HG03575 (cell line): ENCODE results near the gene GGN.
"Not testable (repeated sequence)": the region's sequence is repeated elsewhere in the genome, so short reads cannot be mapped to it uniquely, and the experiment has no call there.

ENCODE experiments used
- ATAC-seq: cut with Tn5 transposase; IDR thresholded peaks from one replicate; pipeline ENCODE4 v1.9.1; 2021; ENCODE audit not compliant: unreplicated experiment, insufficient number of reproducible peaks, low FRiP score; ENCODE audit errors: extremely low read depth

Gene GGN

DNA sequence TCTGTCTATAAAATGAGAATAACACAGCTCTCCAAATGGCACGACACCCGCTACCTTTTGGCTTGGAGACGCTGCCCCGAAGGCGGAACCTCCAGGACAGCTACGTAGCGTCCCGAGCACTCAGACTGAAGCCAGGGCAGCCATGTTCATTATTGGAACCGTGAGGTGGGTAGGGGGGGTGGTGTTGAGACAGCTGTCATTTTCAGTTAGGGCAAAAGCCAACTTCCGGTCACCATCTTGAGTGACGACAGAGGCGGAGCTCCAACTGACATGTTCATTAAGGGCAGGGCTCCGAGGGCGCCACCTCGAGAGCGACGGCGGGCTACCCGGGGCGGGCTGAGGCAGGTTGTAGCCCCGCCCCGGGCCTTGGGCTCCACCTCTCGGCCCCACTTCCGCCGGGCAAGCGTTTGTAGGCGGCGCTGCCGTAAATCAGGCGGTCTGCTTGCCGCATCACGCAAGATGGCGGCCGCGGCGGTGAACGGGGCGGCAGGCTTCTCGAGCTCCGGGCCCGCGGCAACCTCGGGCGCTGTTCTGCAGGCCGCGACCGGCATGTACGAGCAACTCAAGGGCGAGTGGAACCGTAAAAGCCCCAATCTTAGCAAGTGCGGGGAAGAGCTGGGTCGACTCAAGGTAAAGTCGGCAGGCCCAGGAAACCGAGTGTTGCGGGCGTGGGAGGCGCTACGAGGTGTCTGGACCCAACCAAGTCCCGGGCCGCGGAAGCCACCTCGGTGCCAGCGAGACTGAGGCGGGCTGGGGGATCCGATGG is 13.3 kb downstream of the GGN start, which contains the start of gene PSMD8:
TSS of gene PSMD8 (plus strand) at position 240 of the 766 bp plus-strand sequence. CDS start at position 271, 31 bp downstream.
- peak; percentile 40 for ATAC-seq

DNA sequence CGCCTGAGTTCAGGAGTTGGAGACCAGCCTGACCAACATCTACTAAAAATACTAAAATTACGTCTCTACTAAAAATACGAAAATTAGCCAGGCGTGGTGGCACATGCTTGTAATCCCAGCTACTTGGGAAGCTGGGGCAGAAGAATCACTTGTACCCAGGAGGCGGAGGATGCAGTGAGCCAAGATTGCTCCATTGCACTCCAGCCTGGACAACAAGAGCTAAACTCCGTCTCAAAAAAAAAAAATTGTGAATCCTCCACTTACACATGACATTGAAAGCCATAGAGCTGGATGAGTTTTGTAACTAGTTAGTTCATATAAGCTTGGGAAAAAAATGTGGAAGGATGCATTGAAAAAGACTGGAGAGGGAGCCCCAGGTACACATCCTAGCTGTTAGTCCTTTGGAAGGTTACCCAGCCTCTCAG is 13.9 kb downstream of the GGN start:
- ATAC-seq, result no peak

DNA sequence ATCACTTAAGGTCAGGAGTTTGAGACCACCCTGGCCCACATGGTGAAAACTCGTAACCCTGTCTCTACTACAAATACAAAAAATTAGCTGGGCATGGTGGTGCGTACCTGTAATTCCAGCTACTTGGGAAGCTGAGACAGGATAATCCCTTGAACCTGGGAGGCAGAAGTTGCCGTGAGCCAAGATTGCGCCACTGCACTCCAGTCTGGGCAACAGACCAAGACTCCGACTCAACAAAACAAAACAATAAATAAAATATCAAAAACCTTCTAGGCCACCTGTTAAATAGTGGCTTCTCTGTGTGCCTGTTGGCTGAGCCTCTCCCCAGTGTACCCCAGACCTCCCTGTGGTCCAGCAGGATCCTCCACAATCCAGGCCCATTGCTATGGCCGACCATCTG is 16.8 kb downstream of the GGN start:
- ATAC-seq, result no peak

DNA sequence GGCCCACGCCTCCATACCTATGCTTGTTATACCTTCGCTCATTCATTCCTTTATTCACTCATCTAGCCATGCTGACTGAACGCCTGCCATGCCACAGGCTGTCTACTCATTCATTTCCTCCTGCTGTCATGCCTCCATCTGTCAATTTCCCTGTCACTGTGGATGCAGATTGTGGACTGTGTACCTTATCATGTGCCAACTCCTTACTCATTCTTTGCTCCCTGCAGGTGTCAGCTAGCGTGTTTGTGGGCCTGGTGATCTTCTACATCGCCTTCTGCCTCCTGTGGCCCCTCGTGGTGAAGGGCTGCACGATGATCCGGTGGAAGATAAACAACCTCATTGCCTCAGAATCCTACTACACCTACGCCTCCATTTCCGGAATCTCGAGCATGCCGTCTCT is 17.5 kb downstream of the GGN start:
- no peak for ATAC-seq

DNA sequence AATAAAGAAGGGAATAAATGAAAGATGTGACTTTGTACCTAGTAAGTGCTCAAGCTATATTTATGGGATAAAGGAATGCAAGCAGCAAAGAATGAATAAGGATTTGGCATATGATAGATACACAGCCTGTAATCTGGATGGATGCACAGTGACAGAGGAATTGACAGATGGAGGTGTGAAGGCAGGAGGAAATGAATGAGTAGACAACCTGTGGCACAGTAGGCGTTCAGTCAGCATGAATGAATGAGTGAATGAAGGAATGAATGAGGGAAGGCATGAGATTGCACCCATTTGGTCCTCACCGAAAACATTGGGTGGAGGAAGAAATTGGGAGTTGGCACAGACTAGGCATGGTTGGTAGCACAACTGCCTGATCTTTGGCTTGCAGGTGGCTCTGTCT is 18.2 kb downstream of the GGN start:
- no peak for ATAC-seq

DNA sequence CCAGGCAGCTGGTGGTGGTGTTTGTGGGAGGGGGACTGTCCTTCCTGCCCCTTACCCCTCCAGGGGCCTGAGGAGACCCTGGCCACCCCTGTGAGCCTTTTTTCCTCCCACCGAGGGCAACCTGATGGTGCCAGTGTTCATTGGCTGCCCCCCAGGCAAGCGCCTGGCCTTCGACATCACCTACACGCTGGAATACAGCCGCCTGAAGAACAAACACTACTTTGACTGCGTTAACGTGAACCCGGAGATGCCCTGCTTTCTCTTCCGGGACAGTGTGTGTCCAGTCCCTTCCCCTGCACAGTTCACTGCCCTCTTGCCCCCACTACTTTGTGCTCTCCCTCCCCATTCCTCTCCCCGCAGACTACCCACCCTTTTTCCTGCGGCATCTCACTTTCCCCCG is 20.8 kb downstream of the GGN start:
- ATAC-seq, result no peak

DNA sequence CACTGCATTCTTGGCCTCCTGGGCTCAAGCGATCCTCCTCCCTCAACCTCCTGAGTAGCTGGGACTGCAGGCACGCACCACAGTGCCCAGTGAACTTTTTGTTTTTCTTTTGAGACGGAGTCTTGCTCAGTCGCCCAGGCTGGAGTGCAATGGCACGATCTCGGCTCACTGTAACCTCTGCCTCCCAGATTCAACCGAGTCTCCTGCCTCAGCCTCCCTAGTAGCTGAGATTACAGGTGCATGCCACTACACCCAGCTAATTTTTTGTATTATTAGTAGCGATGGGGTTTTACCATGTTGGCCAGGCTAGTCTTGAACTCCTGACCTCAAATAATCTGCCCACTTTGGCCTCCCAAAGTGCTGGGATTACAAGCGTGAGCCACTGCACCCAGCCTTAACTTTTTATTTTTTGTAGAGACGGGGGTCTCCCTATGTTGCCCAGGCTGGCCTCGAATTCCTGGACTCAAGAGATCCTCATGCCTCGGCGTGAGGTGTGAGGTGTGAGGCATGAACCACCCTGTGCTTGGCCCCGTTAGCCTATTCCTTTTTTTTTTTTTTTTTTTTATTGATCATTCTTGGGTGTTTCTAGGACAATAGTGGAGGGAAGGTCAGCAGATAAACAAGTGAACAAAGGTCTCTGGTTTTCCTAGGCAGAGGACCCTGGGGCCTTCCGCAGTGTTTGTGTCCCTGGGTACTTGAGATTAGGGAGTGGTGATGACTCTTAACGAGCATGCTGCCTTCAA is 24.7 kb downstream of the GGN start:
- not testable (repeated sequence) for ATAC-seq

DNA sequence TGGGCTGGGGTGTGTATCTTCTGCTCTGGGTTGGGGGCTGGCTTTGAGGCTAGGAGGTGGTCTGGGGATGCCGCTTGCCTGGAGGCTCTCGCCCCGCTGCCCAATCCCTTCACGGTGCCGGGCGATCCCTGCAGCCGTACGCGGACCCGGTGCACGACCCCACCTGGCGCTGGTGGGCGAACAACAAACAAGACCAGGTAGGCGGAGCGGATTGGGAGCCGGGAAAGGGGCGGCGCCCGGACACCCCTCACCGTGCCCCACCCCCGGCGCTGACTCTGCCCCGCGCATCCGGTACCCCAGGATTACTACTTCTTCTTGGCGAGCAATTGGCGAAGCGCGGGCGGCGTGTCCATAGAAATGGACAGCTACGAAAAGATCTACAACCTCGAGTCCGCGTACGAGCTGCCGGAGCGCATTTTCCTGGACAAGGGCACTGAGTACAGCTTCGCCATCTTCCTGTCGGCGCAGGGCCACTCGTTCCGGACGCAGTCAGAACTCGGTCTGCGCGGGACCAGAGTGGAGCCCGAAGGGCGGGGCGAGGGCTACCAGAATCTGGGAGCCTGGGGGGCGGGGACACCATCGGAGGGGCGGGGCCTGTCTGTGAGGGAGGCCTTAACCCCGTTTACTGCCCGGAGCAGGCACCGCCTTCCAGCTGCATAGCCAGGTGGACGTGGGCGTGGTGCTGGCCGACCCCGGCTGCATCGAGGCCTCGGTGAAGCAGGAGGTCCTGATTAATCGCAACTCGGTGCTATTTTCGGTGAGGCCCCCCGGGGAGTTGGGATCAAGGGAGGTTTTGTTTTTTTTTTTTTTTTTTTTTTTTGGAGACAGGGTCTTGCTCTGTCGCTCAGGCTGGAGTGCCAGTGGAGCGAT is 25.5 kb downstream of the GGN start:
- no peak for ATAC-seq

DNA sequence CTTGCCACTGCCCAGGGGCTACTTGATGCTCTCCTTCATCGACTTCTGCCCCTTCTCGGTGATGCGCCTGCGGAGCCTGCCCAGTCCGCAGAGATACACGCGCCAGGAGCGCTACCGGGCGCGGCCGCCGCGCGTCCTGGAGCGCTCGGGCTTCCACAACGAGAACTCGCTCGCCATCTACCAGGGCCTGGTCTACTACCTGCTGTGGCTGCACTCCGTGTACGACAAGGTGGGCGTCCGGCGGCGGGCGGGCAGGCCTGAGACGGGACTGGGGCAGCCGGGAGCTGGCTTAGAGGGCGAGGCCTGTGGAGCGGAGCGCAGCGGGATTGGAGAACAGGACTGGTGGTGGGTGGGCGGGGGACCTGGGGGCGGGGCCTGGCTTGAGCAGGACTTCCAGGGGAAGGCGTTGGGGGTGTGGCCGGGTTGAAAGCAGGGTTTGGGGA is 26.2 kb downstream of the GGN start:
- no peak for ATAC-seq

DNA sequence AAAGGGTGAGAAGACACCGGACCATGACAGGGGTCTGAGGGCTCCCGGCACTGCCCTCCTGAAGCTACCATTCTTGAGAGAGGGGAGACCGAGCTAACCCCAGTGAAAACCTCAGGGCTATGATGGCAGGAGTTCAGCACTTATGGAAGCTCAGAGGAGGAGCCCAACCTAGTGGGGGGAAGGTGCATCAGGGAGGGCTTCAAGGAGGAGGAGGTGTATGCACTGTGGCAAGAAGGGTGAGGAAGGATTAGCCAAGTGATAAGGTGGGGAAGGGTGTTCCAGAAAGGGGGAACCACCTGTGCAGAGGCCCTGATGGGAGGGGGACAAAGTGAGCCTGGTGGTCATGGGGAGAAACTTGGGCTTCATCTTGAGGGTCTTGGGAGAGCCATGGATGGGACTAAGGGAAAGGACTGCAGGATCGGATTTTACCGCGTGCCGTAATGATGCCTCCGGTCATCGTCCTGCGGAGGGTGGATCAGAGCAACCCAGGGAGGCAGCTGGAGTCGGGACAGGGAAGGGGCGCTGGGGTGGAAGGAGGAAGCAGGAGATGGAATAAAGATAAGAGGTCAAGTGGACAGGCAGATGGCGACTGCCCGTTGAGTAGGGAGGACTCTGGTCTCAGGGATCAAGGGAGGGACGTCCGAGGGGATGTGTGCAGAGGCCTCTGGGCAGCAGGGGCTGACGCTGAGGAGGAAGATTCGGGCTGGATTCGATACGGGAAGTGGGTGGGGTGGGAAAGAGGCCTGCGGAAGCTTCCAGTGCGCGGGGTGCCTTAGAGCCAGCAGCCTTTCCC is 26.8 kb downstream of the GGN start:
- ATAC-seq, result no peak

DNA sequence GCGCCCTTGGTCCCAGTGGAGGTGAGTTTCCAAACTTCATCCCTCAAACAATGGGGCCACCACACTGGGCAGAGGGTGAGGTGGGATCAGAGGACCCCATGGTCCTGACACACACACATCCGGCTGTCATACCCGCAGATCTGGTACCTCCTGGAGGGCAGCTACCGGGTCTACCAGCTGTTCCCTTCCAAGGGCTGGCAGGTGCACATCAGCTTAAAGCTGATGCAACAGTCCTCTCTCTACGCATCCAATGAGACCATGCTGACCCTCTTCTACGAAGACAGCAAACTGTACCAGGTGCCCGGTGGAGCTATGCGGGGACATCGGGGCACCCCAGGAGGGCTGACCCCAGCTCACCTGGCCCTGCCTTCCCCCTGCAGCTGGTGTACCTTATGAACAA is 27.5 kb downstream of the GGN start:
- ATAC-seq, result no peak

DNA sequence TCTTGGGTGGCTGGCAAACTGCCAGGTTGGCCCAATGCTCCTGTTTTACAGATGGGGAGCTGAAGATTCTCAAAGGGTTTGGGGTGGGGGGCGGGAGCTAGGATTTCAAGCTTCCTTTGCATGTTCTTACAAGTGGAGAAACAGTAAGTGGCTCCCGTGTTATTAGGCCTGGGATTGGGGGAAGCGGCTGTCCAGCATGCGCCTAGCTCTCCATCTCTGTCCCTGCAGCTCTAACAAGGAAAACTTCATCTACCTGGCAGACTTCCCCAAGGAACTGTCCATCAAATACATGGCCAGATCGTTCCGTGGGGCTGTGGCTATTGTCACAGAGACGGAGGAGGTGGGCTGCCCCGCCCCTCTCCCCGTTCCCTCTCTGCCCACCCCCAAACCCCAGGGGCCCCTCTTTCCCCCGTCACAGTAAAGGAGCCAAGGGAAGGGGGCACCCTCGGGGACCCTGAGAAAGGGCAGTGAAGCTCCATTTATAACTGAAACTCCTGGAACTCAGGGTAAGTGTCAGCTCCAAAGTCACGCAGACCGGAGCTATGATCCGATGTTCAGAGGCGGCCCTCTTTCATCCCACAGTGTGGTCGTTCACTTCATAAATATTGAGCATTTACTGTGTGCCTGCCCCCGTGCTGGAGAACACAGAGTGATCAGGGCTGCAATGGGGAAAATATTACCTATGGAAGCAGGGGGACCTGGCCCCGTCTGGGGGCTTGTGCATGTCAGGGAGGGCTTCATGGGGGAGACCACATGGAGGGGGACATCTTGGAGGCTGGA is 28.4 kb downstream of the GGN start:
- no peak for ATAC-seq

DNA sequence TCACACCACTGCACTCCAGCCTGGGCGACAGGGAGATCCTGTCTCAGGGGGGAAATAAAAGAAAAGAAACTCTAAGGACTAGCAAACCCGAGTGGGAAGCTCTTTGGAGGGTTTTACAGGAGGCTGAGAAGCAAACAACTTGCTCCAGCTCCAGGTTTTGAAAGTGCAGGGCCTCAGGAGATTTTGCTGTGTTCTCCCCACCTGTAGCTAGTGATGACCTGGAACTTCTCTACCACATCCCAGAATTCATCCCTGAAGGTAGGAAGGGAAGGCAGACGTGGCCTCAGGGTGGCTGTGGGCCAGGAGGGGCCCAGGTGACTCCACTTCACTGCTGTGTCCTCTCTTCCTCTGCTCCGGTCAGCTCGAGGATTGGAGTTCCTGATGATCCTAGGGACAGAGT is 29.8 kb downstream of the GGN start:
- no peak for ATAC-seq

DNA sequence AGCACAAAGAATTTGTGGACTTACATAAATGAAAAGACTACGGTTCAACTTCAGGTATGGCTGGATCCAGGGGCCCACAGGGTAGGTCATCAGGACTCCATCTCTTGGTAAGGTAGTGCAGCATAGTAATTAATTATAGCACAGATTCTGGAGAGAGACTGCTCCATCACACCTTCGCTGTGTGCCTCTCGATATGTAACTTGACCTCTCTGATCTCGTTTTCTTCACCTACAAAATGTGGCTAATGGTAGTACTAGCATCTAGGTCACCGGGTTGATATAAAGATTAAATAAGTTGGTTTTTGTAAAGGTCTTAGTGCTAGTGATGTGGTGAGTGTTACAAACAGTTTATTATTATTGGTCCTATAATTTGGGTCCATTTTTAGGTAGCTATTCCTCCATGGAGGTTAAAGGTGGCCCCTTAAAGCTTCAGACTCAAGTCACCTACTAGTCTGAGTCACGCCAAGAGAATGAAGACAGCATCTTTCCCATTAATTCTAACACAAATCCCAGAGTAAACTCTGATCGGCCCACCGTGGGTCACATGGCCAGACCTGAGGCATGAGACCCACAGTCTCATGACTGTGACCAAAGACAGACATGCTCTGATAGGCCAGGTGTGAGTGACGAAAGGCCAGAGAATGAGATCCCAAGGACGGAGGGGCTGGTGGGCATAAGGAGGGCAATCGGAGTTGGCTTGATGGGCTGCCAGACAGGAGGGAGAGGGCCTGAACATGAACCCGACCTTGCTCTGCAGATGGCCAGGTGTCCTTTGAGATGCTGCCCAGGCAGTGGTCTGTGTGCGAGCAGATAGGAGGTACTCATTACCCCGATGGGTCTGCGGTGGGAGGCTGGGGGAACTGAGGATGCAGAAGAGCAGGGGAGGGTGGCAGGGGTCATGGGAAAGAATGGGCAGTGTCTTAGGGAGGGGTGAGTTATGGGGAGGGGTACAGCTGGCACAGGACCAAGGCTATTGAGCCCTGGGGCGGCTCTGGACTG is 31.8 kb downstream of the GGN start:
- no peak for ATAC-seq

DNA sequence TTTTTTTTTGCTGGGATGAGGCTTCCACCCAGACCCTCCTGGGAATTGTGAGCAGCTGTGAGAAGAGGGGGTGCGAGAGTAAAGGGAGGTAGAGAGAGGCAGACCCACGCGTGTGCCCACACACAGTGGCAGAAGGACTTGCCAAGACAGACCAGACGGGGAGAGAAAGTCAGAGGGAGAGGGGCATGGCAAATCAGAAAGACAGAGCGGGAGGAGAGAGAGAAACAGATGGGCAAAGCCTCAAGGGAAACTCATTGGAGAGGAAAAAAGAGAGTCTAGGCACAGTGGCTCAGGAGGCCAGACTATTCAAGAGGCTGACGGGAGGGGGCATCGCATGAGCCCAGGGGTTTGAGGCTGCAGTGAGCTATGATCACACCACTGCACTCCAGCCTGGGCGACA is 35.2 kb downstream of the GGN start:
- no peak for ATAC-seq

DNA sequence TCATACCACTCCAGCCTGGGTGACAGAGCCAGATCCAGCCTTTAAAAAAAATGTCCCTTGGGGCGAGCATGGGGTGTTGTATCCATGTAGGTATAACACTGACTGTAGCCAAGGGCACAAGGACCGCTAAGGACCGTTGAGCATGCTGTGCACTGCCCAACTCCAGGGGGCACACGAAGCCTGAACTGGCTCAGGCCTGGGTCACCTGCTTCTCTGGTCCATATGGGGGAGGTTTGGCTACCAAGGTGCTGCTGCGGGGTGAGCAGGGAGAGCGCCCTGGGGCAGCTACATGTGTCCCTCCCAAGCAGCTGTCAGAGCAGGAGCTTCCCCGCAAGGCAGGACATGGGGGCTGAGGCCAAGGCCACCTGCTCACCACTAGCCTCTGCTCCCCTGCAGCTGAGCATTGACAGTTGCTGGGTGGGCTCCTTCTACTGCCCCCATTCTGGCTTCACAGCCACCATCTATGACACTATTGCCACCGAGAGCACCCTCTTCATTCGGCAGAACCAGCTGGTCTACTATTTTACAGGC is 35.9 kb downstream of the GGN start:
- ATAC-seq, result no peak

DNA sequence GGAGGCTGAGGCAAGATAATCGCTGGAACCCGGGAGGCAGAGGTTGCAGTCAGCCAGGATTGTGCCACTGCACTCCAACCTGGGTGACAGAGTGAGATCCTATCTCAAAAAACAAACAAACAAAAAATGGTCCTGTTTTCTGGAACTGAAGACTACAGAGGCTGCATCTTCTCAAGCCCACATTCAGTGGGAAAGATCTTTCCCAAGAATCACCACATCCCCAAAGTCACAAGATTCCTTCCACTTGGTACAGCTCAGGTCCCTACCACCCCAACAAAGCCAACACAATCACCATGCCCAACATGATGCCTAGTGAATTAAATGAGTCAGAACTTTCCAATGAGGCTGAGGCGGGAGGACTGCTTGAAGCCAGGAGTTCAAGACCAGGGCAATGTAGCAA is 37.0 kb downstream of the GGN start:
- no peak for ATAC-seq
